Neural progenitor cell (in vitro differentiated cells): ENCODE results near the gene GCAT. TPM values are rescaled to one million over a fixed set of nuclear protein-coding genes. Genes with fewer than 3 reads are reported as not detected.
A peak's percentile ranks its signal among the peaks of the same experiment; 100 is the strongest.

Experiments used
- DNase-seq: peaks from one replicate; pipeline ENCODE4 v3.0.0-alpha.2; 2016; ENCODE audit warnings: low spot score
- H2AFZ ChIP-seq: fragments of 200-600 bp; sonication (generic); replicated peaks from 2 replicates; pipeline ENCODE4 v1.6.1; 2016; ENCODE audit warnings: antibody characterized with exemption
- H3F3A ChIP-seq: fragments of 200-600 bp; sonication (generic); 2 replicates; pipeline ENCODE4 v1.6.1; 2016; ENCODE audit warnings: antibody characterized with exemption, low read depth
- H3K27ac ChIP-seq: fragments of 200-600 bp; sonication (generic); 2 replicates; pipeline ENCODE4 v1.5.1; 2016; ENCODE audit warnings: mild to moderate bottlenecking
- H3K27me3 ChIP-seq: fragments of 200-600 bp; sonication (generic); 2 replicates; pipeline ENCODE4 v1.6.1; 2016; ENCODE audit warnings: mild to moderate bottlenecking, moderate library complexity
- H3K36me3 ChIP-seq: fragments of 200-600 bp; sonication (generic); 2 replicates; pipeline ENCODE4 v1.5.1; 2016
- H3K4me1 ChIP-seq: fragments of 200-600 bp; sonication (generic); 2 replicates; pipeline ENCODE4 v1.6.1; 2016; ENCODE audit warnings: mixed run types
- H3K4me2 ChIP-seq: fragments of 200-600 bp; sonication (generic); 2 replicates; pipeline ENCODE4 v1.6.1; 2016
- H3K4me3 ChIP-seq: fragments of 200-600 bp; sonication (generic); 2 replicates; pipeline ENCODE4 v1.5.1; 2016
- H3K79me2 ChIP-seq: fragments of 200-600 bp; sonication (generic); 2 replicates; pipeline ENCODE4 v1.6.1; 2016; ENCODE audit warnings: low read depth
- H3K9ac ChIP-seq: fragments of 200-600 bp; sonication (generic); 2 replicates; pipeline ENCODE4 v1.6.1; 2016
- H3K9me3 ChIP-seq: fragments of 200-600 bp; sonication (generic); 2 replicates; pipeline ENCODE4 v1.5.1; 2016; ENCODE audit warnings: low read depth
- H4K20me1 ChIP-seq: fragments of 200-600 bp; sonication (generic); 2 replicates; pipeline ENCODE4 v1.6.1; 2016; ENCODE audit warnings: low read depth
- H3K27ac Mint-ChIP-seq: 3 replicates; pipeline ENCODE4 v1.8.0; 2021; ENCODE audit warnings: mixed read lengths
- H3K27me3 Mint-ChIP-seq: 2 replicates; pipeline ENCODE4 v1.8.0; 2022; ENCODE audit warnings: low read depth, mild to moderate bottlenecking, inconsistent platforms, moderate library complexity, mixed read lengths; ENCODE audit not compliant: insufficient read depth
- H3K36me3 Mint-ChIP-seq: 3 replicates; pipeline ENCODE4 v1.8.0; 2021; ENCODE audit warnings: mixed read lengths
- H3K4me1 Mint-ChIP-seq: 3 replicates; pipeline ENCODE4 v1.8.0; 2021; ENCODE audit warnings: mixed read lengths
- H3K4me3 Mint-ChIP-seq: 3 replicates; pipeline ENCODE4 v1.8.0; 2021; ENCODE audit warnings: mild to moderate bottlenecking, moderate library complexity, mixed read lengths
- H3K9me3 Mint-ChIP-seq: 3 replicates; pipeline ENCODE4 v1.8.0; 2020; ENCODE audit warnings: mixed read lengths
- CTCF ChIP-seq: fragments of 200-600 bp; sonication (generic); IDR thresholded peaks from 2 replicates; pipeline ENCODE4 v1.5.1; 2017; ENCODE audit warnings: antibody characterized with exemption, mild to moderate bottlenecking
- EZH2 ChIP-seq: fragments of 200-600 bp; sonication (generic); IDR thresholded peaks from 2 replicates; pipeline ENCODE4 v1.6.1; 2017; ENCODE audit warnings: antibody characterized with exemption, mild to moderate bottlenecking, moderate library complexity
- EZH2phosphoT487 ChIP-seq: fragments of 200-600 bp; sonication (generic); IDR thresholded peaks from 2 replicates; pipeline ENCODE4 v1.6.1; 2017; ENCODE audit warnings: antibody characterized with exemption
- total RNA-seq: library from RNA; depleted of rRNA; stranded (reverse); fragments of >200 nt; gene quantifications from 2 replicates; pipeline ENCODE4 v1.2.3, GENCODE V29; 2015; ENCODE audit warnings: low replicate concordance

The GCAT gene
- total RNA-seq, 1 donor from 2014 or later, result 21.2 TPM

GRCh38 chr22:37815593-37815992, 7.9 kb downstream of the GCAT start:
- H2AFZ ChIP-seq, result no peak overlapping the region
- Mint-ChIP-seq H3K27ac (no peak overlapping the region), H3K9me3 (no peaks in the 10 kb centered on the region), H3K36me3 (peaks cover 1% of the 10 kb centered on the region), H3K4me1 (peaks cover 17% of the 10 kb centered on the region), H3K4me3 (no peak overlapping the region), H3K27me3 (peaks cover 9% of the 10 kb centered on the region)
- no peak overlapping the region for H3K4me3 ChIP-seq
- H3K4me1 ChIP-seq, result peaks cover 14% of the 10 kb centered on the region
- no peak overlapping the region for H3K4me2 ChIP-seq
- no peaks in the 10 kb centered on the region for H3K79me2 ChIP-seq
- no peaks in the 10 kb centered on the region for H3K9me3 ChIP-seq
- no peak overlapping the region for H3K27ac ChIP-seq
- H3K36me3 ChIP-seq, result no peaks in the 10 kb centered on the region
- TF ChIP-seq EZH2 (no peak), EZH2phosphoT487 (no peak), CTCF (no peak)
- H3K9ac ChIP-seq, result no peak overlapping the region
- peaks cover 3% of the 10 kb centered on the region for H4K20me1 ChIP-seq
- H3K27me3 ChIP-seq, result peaks cover 30% of the 10 kb centered on the region
- peaks cover 20% of the 10 kb centered on the region for H3F3A ChIP-seq
- no peak for DNase-seq

DNA sequence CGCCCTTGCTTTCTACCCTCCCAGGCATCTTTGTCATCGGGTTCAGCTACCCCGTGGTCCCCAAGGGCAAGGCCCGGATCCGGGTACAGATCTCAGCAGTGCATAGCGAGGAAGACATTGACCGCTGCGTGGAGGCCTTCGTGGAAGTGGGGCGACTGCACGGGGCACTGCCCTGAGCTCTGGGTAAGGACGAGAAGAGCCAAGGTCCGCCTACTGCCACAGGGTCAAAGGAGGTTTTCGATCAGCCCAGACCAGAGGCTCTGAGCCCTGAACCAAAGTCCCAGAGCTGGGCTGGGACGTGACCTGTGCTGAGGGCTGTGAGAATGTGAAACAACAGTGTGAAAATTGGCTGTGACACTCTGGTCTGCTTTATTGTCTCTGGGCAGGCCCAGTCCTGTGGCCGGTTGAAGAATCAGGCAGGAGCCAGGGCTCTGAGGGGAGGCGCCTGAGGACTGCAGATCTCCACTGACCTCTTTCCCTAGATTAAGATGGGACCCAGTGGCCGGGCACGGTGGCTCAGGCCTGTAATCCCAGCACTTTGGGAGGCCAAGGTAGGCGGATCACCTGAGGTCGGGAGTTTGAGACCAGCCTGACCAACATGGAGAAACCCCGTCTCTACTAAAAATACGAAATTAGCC, 8.9 kb downstream of the GCAT start:
- no peaks in the 10 kb centered on the region for H3K9me3 ChIP-seq
- no peak overlapping the region for H3K27ac ChIP-seq
- peaks cover 3% of the 10 kb centered on the region for H4K20me1 ChIP-seq
- H2AFZ ChIP-seq, result no peak overlapping the region
- H3K27ac Mint-ChIP-seq, result no peak overlapping the region
- H3K36me3 Mint-ChIP-seq, result peaks cover 1% of the 10 kb centered on the region
- H3K4me1 ChIP-seq, result peaks cover 14% of the 10 kb centered on the region
- peaks cover 13% of the 10 kb centered on the region for H3K27me3 Mint-ChIP-seq
- no peaks in the 10 kb centered on the region for H3K79me2 ChIP-seq
- H3K4me1 Mint-ChIP-seq, result peaks cover 17% of the 10 kb centered on the region
- H3F3A ChIP-seq, result peaks cover 20% of the 10 kb centered on the region
- no peak overlapping the region for H3K4me2 ChIP-seq
- peaks cover 39% of the 10 kb centered on the region for H3K27me3 ChIP-seq
- H3K36me3 ChIP-seq, result no peaks in the 10 kb centered on the region
- H3K4me3 ChIP-seq, result no peak overlapping the region
- no peak for DNase-seq
- no peak overlapping the region for H3K9ac ChIP-seq
- no peaks in the 10 kb centered on the region for H3K9me3 Mint-ChIP-seq
- no peak overlapping the region for H3K4me3 Mint-ChIP-seq
- no peak for TF ChIP-seq EZH2phosphoT487
- no peak for TF ChIP-seq CTCF
- no peak for TF ChIP-seq EZH2

DNA sequence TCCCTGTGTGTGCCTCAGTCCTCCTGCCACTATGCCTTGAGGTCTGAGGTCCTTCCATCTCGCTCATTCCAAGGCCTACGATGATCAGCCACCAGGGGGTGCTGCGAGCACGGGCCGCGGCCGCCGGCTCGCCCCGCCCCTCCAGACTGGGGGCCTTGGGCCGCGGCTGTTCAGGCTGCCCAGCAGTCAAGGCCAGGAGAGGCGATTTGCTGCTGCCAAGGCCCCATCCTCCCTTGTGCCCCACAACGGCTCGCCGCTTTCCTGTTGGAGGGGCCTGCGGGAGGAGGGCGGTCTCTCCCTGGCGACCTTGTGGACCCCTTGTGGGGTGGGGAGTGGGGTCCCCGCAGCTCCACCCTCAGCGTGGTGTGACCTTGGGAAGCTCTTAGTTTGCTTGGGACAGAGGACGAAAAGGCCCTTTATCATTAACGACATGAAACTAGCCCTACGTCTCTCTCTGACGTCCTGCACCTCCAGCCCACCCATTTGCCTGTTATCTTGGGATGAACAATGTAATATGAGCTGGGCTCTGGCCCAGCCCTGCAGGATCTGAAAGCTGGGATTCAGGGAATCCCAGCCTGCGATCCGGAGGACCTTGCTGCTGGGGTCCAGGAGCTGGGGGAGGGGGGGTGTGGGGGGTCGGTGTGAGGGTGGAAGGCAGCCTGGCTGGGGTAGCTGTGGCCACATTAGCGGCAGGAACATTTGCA, 10.1 kb downstream of the GCAT start:
- Histone ChIP-seq H3F3A (peaks cover 32% of the 10 kb centered on the region), H3K4me2 (peak overlapping the region; percentile 98)
- peak overlapping the region; percentile 80 for H3K4me3 Mint-ChIP-seq

More for the DNA sequence above, 10.1 kb downstream of the GCAT start:
- Mint-ChIP-seq H3K4me1 (peaks cover 24% of the 10 kb centered on the region), H3K36me3 (peaks cover 1% of the 10 kb centered on the region), H3K9me3 (no peaks in the 10 kb centered on the region), H3K27me3 (peaks cover 16% of the 10 kb centered on the region), H3K27ac (peak overlapping the region; percentile 78)
- H3K27ac ChIP-seq, result no peak overlapping the region
- no peaks in the 10 kb centered on the region for H3K36me3 ChIP-seq
- H3K9ac ChIP-seq, result no peak overlapping the region
- peak overlapping the region; percentile 54 for H3K4me3 ChIP-seq
- peaks cover 44% of the 10 kb centered on the region for H3K27me3 ChIP-seq
- H2AFZ ChIP-seq, result peak overlapping the region; percentile 45
- DNase-seq, result peak; percentile 88
- peaks cover 22% of the 10 kb centered on the region for H3K4me1 ChIP-seq
- H4K20me1 ChIP-seq, result peaks cover 3% of the 10 kb centered on the region
- no peaks in the 10 kb centered on the region for H3K9me3 ChIP-seq
- peak; percentile 86 for TF ChIP-seq CTCF
- TF ChIP-seq EZH2phosphoT487, result no peak
- no peaks in the 10 kb centered on the region for H3K79me2 ChIP-seq
